Skeletal muscle cell (primary cell): ENCODE measurements around the gene HLCS.

ENCODE experiments used
- DNase-seq: peaks from one replicate; pipeline ENCODE4 v3.0.0-alpha.2; 2010; ENCODE audit warnings: low read depth
- H3K4me3 ChIP-seq: 2 replicates; pipeline ENCODE4 v1.5.1; 2011; ENCODE audit warnings: low read depth, mild to moderate bottlenecking, control low read depth, low read length, moderate library complexity

HLCS gene

DNA sequence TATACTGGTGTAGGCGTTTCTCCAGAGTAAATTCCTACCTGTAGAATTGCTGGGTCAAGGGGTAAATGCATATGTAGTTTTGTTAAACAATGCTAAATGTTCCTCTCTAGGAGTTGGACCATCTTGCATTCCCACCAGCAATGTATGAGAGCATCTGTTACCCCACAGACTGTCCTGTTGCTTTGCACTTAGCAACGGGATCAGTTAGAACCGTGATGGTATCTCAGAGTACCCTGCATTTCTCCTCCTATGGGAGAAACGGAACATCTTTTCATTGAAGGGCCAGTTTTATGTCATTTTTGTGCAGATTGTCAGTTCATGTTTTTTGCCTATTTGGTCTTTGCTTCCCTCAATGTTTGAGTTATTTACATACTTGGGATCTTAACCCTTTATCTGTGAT is 22.1 kb upstream of the HLCS start:
- DNase-seq, result no peak
- no peak overlapping the region for H3K4me3 ChIP-seq

DNA sequence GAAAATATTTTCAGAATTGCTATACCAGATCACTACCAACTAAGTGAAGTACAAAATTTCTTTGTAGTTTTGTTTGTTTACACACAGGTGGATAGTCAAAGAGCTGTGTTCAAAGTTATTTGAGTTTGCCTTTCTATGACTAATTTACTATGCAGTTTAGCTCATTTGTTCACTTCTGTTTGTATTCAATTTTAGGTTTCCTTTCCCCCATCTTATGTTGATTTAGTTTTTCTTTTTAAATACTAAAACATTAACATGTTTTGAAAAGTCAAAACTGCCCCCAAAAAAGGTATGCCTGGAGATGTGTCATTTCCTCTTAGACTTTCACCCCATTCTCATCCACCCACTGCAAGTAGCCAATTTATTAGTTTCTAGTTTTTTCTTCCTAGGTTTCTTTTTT is 21.4 kb upstream of the HLCS start:
- no peak overlapping the region for H3K4me3 ChIP-seq
- no peak for DNase-seq

DNA sequence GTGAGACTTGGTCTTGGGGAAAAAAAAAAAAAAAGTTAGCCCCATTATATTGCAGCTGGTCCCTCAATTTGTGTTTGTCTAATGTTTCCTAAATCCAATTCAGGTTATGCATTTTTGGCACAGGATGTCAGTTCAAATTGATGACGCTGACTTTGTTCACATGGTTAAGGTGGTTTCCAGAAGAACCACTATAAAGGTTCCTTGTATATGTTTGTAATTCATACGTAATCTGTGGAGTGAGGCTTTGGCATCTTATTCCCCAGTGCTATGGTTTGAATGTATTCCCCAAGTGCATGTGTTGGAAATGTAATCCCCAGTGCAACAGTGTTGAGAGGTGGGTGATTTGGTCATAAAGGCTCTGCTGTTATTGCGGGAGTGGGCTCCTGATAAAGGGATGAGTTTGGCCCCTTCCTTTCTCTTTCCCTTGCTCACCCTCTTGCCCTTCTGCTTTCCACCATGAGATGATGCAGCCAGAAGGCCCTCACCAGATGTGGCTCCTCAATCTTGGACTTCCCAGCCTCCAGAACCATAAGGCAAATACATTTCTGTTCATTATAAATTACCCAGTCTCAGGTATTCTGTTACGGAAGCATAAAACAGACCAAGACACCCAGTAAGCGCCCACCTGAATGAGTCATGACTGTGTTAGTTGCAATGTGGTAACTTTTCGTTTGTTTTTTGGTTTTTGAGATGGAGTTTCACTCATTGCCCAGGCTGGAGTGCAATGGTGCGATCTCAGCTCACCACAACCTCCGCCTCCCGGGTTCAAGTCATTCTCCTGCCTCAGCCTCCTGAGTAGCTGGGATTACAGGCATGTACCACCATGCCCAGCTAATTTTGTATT is 19.5 kb upstream of the HLCS start:
- DNase-seq, result no peak
- no peak overlapping the region for H3K4me3 ChIP-seq

DNA sequence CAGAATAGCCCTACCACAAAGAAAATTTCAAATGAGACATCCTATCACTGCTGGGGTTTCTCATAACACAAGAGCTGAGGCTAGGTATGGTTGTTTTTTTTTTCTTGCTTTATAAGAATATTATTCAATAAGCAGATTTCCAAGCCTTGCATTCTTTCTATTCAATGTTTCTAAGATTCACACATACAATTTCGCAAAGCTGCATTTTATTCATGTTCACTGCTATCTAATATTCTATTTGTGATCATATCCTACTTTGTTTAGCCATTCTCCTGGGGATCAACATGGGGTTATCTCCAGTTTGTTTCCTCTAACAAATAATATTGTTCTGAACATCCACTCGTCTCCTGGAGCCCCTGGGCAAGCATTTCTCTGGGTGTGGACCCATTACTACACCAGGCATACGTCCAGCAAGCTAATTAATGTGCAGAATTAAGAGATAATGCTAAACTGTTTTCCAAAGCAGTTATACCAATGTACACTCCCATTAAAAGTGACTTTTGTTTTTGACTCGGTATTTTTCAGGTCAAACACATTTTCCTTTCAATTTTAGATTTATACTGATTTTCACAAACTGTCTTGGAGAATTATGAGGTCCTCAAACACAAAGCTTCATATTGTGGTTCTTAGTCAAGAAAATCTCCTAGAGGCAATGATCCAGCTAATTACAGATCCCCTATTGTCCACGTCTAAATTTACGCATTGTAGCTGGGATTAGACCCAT is 15.7 kb upstream of the HLCS start:
- no peak overlapping the region for H3K4me3 ChIP-seq
- DNase-seq, result no peak

DNA sequence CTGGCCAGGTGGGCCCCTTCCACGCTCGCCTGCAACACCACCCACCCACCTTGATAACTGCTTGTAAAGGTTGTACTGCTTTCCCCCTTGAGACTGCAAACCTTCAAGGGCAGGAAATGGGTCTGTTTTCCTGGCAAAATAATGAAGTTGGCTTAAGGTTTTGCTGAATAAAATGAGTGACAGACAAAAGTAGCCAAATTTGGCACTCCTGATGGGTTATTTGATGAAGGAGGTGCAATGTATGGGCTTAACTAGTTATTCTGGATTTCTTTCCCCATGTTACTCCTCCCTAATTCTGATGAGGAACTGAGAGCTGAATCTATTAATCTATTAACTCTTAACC is 14.6 kb upstream of the HLCS start:
- DNase-seq, result no peak
- peak overlapping the region; percentile 45 for H3K4me3 ChIP-seq

DNA sequence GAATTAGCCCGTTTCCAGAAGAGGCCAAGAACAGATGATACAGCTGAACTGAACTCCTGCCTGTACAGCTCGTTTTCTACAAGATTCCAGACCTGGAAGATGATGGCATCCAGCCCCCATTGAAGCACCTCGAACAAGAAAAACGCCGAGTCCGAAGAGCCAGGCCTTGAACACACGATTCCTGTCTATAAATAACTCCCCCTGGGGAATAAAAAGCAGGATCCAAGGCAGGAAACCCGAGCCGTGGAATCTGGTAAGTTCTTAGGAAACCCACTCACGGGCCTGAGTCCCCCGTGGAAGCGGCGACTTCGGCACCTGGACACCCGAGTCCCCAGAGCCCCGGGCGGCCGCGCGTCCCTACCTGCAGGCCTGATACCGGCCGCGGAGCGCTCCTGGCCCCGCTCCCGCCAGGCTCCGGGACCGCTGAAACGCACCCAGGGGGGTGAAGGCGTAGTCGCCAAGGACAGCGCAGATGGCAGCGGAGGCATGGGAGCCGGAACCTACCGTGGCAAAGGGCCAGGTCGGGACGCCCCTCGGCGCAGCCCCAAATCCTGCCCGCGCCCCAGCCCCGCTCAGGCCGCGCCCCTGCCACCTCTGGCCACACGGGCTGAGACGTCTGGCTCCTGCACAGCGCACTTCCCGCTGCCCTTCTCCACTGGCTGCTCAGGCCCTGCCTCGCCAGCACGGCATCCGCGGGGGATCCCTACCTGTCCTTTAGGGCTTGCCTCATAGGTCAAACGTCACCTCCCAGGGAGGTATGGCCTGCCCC is 14.0 kb upstream of the HLCS start:
- no peak for DNase-seq
- H3K4me3 ChIP-seq, result peak overlapping the region; percentile 45

DNA sequence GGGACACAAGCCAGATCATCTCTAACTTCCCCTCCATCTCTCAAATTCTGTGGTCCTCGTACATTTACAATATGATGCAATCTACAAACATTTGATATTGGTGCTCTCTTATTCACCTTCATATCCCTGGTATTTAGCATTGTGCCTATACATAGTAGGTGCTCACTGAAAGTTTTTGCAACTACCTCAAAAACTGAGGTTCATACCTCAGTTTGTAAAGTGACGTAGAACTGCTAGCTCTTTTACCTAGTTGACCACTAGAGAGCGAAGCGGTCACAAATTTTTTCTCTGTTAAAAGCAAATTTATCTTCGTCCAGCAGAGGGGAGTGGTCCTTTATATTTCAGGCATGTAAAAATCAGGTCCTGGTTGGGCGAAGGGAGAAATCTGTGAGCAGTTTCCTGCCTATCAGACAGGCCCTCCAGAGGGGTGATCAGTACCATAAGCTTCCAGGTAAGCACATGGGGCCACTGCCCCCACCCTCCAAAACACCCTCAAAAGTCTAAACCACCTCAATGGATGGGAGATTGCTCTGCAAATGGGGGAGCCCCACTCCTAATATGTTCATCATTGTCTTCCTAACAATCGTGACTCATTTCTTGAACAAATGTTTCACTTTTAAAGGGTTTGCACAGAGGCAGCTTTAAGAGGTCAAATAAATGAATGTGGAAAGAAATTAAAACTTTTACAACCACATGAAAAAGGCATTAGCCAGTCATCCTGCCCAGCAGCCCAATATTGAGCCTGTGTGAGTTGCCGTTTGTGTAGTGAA is 10.6 kb upstream of the HLCS start:
- H3K4me3 ChIP-seq, result no peak overlapping the region
- DNase-seq, result peak; percentile 41

DNA sequence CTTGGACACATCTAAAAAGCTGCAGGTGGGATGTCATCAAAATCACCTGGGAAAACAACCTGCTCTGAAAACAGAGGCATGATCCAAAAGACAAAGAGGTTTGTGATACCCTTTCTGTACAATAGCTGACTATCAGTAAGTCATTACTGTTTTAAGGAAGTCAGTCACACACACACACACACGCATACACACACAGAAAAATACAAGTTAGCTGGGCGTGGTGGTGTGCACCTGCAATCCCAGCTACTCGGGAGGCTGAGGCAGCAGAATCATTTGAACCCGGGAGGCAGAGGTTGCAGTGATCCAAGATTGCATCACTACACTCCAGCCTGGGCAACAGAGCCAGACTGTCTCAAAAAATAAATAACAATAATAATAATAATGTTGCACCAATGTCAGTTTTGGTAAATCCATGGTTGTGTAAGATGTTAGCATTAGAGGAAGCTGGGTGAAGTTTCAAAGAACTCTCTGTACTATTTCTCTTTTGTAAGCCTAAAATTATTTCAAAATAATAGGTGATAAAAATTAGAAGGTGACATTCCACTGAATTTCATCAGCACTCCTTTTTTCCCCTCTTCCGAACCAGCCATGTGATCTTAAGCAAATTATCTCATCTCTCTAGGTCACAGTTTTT is 9.9 kb upstream of the HLCS start:
- DNase-seq, result no peak
- H3K4me3 ChIP-seq, result no peak overlapping the region

DNA sequence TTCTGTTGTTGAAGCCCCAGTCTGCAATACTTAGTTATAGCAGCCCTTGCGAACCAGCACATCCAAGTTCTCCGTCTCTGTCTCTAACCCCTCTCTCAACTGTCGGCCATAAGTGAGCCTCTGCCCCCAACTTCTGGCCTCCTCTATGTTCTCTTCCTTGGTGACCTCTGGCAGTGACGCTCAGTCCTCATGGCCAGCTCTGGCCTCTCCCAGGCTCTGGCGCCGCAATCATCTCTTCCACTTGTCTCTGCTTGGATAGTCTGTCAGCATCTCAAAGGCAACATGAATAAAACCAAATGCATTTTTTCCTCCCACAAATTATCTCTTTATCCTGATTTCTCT is 8.4 kb upstream of the HLCS start:
- H3K4me3 ChIP-seq, result no peak overlapping the region
- no peak for DNase-seq

DNA sequence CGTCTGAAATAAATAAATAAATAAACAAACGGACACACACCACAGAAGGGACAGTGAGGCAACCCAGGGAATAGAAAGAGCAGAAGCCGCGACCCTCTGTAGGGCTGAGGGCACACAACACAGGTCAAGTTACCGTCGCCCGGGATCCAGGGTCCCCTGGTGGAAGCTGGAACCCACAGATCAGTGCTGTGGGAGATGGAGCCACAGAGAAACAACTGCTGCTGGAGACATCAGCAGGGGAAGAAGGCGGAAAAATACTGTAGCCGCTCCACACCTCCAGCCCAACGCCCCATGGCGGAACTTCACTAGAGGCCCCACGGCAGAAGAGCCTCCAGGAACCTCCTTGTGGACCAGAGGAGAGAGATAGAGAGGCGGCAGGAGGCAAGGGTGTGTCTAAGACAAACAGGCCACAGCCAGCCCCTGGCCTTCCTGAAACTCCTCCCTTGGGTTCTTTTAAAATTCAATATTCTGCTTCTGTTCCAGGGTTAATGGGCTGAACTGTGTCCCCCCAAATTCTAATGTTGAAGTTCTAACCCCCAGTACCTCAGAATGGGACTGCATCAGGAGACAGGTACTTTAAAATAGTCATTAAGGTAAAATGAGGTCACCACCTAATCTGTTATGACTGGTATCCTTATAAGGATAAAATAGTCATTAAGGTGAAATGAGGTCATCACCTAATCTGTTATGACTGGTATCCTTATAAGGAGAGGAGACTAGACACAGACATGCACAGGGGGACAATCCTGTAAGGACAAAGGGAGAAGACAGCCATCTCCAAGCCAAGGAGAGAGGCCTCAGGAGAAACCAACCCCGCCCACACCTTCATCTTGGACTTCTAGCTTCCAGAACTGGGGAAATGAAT is 7.7 kb upstream of the HLCS start:
- no peak overlapping the region for H3K4me3 ChIP-seq
- no peak for DNase-seq

DNA sequence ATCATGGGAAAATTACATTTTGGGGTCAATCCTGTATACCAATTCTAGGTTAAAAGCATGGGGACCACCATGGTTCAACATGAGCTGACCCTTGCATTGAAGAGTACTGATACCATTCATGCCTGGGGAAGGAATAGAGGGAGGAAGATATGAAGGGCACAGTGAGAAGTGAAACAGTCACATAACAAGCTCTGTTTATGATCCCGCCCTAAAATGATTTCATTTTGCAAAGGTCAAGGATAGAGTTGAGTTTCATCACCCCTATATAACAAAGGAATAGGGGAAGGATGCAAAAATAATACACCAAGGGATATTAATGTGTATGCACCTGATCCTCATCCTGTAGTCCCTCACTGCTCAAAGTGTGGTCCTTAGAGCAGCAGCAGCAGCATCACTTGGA is 2.5 kb upstream of the HLCS start:
- no peak overlapping the region for H3K4me3 ChIP-seq
- DNase-seq, result no peak

DNA sequence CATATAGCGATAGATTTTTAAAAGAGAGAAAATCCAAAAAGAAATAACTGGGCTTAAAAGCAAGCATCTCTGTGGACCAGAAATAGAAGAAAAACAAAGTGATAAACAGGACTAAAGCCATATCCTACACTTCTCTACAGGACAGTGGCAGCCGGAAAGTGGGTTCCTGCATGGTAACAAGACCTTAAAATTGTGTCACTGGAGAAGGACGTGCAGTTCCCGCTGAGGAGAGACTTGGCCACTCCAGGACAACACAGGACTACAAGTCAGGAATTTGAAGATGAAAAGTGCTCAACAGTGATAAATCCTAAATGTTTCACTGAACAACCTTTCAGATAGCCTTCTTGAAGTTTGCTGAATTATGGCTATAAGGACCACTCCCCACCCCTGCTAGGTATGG is 1.9 kb upstream of the HLCS start:
- DNase-seq, result no peak
- no peak overlapping the region for H3K4me3 ChIP-seq

DNA sequence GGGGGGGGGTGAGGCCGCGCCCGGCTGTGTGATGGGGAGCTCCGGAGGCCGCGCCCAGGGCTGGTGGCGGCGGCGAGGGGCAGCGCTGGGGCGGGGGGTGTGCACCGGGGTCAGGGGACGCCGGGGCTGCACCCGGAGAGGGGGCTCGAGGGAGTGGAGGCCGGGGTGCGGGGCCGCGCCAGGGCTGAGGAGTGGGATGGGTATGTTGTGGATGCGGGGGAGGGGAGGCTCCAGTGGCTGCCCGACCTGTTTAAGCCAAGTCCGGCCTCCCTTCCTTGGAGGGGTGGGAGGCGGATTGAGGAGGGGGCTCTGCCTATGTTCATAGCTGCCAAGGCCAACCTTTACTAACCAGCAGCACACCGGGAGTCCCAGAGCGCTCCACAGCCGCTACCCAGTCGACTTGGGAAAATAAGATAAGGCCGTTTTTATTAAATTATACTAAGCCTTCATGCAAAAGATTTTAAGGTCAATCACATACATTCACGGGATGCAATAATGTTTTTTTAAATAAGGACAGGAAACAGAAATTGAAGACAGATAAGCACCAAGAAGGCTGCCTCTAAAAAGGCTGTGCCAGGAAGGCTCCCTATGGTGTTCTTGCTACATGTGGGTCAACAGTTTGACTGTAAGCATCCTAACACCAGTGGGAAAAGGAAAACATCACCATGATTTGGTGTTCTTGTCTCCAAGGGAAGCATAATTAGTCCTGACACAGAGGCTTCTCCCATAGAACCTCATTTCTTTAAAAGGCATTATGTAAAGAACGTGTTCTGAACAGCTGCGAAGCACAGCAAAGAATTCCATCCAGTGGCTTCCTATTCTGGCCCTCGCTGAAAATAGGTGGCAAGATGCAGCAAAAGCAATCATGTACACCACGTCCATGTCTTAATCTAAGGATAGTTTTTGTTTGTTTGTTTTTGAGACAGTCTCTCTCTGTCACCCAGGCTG is 626 bp upstream of the HLCS start:
- no peak for DNase-seq
- H3K4me3 ChIP-seq, result peak overlapping the region; percentile 65

DNA sequence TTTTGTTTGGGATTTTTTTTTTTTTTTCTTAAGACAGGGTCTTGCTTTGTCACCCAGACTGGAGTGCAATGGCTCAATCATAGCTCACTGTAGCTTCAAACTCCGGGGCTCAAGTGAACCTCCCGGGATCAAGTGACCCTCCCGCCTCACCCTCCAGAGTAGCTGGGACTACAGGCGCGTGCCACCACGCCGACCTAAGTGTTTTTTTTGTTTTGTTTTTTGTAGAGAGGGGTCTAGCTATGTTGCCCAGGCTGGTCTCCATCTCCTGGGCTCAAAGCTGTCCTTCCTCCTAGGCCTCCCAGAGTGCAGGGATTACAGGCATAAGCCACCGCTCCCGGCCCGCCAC is 776 bp downstream of the HLCS start:
- DNase-seq, result no peak
- H3K4me3 ChIP-seq, result peak overlapping the region; percentile 65

DNA sequence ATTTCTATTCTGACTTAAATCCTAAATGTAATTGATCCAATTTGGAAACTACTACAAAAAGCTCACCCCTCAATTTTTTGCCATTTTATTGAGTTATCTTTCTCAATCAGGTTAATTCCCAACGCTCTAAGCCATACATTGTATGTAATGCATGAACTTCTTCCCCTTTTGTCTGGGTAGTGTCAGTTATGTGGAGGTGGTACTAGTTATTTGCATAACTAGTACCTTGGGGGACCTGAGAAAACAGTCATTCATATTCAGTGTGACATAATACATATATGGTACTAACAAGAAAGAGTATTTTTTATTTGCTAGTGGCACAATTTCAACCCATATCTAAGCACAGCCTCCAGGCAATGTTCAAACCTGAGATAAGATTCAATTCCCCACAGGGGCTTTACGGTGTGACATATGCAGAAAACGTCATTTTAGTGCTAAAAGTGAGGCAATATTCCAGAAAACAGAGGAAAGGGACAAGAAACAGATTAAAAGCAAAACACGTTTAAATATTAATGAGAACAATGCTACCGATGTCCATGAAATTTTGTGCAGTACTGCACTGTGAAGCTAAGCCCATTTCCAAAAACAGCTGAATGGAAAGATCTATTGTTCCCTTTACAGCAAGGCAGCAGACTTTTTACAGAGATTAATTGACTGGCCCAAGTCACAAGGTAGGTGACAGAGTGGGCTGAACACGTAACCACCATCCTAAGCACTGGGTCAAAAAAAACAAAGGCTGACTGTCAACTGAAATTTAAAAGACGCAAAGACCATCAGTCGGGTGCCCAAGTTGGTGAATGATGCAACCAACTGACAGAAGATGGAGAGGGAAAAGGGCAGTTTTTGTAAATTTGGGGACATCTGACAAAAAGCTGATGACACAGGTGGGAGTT is 1.4 kb downstream of the HLCS start:
- peak overlapping the region; percentile 65 for H3K4me3 ChIP-seq
- DNase-seq, result no peak

DNA sequence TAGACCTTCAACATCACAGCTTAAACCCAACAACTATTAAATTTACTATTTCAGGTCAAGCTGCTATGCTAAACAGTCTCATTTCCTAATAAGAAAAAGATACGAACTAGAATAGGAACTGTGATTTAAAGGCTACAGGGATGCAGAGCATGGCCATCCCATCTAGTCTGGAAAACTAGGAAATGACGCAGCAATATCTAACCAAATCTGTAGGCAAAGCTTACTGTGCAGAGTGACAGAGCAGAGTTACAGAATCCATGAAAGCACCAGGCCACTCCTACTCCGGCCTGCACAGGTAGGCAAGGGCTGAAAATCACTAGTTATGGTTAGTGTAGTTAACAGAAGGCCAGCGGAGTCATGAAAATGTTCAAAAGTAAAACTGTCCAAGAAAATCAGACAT is 2.1 kb downstream of the HLCS start:
- H3K4me3 ChIP-seq, result no peak overlapping the region
- DNase-seq, result no peak
